DND-41 (cell line): ENCODE data around the gene SIPA1.

Source experiments
- ATAC-seq: fragments of 200-7000 bp; cut with Tn5 transposase; 3 replicates; pipeline ENCODE4 v1.9.1; 2021; ENCODE audit warnings: low read depth; ENCODE audit not compliant: insufficient read depth
- DNase-seq: peaks from one replicate; pipeline ENCODE4 v3.0.0-alpha.2; 2020
- H2AFZ ChIP-seq: 2 replicates; pipeline ENCODE4 v1.6.0; 2012; ENCODE audit warnings: low read depth, low read length
- H3K27ac ChIP-seq: 2 replicates; pipeline ENCODE4 v1.5.1; 2012; ENCODE audit warnings: low read length, inconsistent platforms
- H3K27me3 ChIP-seq: fragments of 200-600 bp; sonication (generic); 2 replicates; pipeline ENCODE4 v1.6.0; 2012; ENCODE audit warnings: low read length, mild to moderate bottlenecking, inconsistent platforms; ENCODE audit not compliant: insufficient read depth, poor library complexity
- H3K36me3 ChIP-seq: 2 replicates; pipeline ENCODE4 v1.5.1; 2012; ENCODE audit warnings: low read length, inconsistent platforms; ENCODE audit not compliant: insufficient read depth
- H3K4me1 ChIP-seq: 2 replicates; pipeline ENCODE4 v1.5.1; 2012; ENCODE audit warnings: mild to moderate bottlenecking, low read length; ENCODE audit not compliant: insufficient read depth
- H3K4me2 ChIP-seq: 2 replicates; pipeline ENCODE4 v1.6.0; 2012; ENCODE audit warnings: mild to moderate bottlenecking, moderate library complexity, low read length, inconsistent platforms; ENCODE audit not compliant: insufficient read depth
- H3K4me3 ChIP-seq, 2 experiments: fragments of 200-600 bp in 1 of 2; shearing (Covaris generic) in 1 of 2; 2 replicates each; pipeline ENCODE4 v1.5.1; 2012 to 2016; ENCODE audit warnings: inconsistent platforms in 2 of 2, low read length in 2 of 2, mild to moderate bottlenecking in 2 of 2, low read depth in 1 of 2, moderate library complexity in 1 of 2
- H3K79me2 ChIP-seq: 2 replicates; pipeline ENCODE4 v1.6.0; 2012; ENCODE audit warnings: low read length, inconsistent platforms; ENCODE audit not compliant: insufficient read depth
- H3K9ac ChIP-seq: 2 replicates; pipeline ENCODE4 v1.6.0; 2012; ENCODE audit warnings: low read depth, mild to moderate bottlenecking, inconsistent platforms, low read length, moderate library complexity
- H3K9me3 ChIP-seq: 2 replicates; pipeline ENCODE4 v1.5.1; 2012; ENCODE audit warnings: low read length, moderate library complexity, mild to moderate bottlenecking, inconsistent platforms; ENCODE audit not compliant: insufficient read depth, severe bottlenecking
- H4K20me1 ChIP-seq: 2 replicates; pipeline ENCODE4 v1.6.0; 2012; ENCODE audit warnings: low read length; ENCODE audit not compliant: insufficient read depth
- EZH2 ChIP-seq: IDR thresholded peaks from 3 replicates; pipeline ENCODE4 v1.6.1; 2012; ENCODE audit warnings: borderline replicate concordance, low read depth, mild to moderate bottlenecking, moderate library complexity, low read length, inconsistent platforms; ENCODE audit not compliant: severe bottlenecking
- TF ChIP-seq, protein P1 (sequence below): IDR thresholded peaks from 2 replicates; pipeline ENCODE4 v1.5.1; 2012; ENCODE audit warnings: borderline replicate concordance, low read length, moderate library complexity, mild to moderate bottlenecking; ENCODE audit not compliant: poor library complexity, severe bottlenecking; ENCODE audit errors: extremely low read depth

Gene SIPA1

DNA sequence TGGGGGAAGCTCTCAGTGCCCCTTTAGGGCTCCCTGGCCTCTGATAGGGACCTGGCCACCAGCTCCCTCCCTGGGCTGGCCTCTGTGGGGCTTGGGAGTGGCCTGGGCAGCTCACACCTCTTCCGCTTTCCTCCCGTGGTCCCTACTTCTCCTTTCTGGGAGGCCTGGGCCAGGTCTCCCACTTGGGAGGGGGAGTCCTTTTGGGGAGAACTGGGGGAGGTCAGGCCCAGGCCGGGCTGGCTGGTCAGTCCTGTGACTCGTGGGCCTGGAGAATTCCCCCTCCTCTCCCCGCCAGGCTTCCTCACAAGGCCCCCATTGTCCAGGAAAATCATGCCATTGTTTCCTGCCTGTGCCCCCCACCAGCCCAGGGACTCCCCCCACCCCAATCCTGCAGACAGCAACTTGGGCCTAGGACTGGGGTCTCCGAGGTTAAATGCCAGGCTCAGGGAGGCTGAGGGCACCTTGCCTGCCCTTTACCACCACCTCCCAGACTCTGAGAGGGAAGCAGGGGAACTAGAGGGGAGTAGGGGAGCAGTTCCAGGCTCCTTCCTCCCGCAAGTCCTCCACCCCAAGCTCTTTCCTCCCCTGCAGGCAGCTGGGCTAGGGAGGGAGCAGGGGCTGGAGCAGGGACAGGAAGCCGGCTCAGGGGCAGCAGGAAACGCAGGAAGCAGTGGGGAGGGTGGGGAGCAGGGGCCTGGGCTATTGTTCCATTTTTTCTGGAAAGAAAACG is 26.7 kb upstream of the SIPA1 start:
- H3K4me3 ChIP-seq: peak overlapping the region in 1 of 2 experiments; percentile 99; a peak in 2 of 4 replicates
- H4K20me1 ChIP-seq: peaks cover 18% of the 10 kb centered on the region
- peaks cover 66% of the 10 kb centered on the region for H3K79me2 ChIP-seq
- peak overlapping the region; percentile 84; the same call in 1 of the 2 replicates for H3K9ac ChIP-seq
- DNase-seq: no peak
- no peak for ATAC-seq
- H3K4me2 ChIP-seq: peak overlapping the region; percentile 86
- peaks cover 64% of the 10 kb centered on the region for H3K36me3 ChIP-seq
- no peaks in the 10 kb centered on the region for H3K9me3 ChIP-seq
- no peaks in the 10 kb centered on the region for H3K27me3 ChIP-seq
- TF ChIP-seq EZH2: no peak
- TF ChIP-seq, protein P1, sequence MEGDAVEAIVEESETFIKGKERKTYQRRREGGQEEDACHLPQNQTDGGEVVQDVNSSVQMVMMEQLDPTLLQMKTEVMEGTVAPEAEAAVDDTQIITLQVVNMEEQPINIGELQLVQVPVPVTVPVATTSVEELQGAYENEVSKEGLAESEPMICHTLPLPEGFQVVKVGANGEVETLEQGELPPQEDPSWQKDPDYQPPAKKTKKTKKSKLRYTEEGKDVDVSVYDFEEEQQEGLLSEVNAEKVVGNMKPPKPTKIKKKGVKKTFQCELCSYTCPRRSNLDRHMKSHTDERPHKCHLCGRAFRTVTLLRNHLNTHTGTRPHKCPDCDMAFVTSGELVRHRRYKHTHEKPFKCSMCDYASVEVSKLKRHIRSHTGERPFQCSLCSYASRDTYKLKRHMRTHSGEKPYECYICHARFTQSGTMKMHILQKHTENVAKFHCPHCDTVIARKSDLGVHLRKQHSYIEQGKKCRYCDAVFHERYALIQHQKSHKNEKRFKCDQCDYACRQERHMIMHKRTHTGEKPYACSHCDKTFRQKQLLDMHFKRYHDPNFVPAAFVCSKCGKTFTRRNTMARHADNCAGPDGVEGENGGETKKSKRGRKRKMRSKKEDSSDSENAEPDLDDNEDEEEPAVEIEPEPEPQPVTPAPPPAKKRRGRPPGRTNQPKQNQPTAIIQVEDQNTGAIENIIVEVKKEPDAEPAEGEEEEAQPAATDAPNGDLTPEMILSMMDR: no peak
- no peak overlapping the region for H2AFZ ChIP-seq
- H3K4me1 ChIP-seq: peaks cover 37% of the 10 kb centered on the region
- H3K27ac ChIP-seq: peak overlapping the region; percentile 39

DNA sequence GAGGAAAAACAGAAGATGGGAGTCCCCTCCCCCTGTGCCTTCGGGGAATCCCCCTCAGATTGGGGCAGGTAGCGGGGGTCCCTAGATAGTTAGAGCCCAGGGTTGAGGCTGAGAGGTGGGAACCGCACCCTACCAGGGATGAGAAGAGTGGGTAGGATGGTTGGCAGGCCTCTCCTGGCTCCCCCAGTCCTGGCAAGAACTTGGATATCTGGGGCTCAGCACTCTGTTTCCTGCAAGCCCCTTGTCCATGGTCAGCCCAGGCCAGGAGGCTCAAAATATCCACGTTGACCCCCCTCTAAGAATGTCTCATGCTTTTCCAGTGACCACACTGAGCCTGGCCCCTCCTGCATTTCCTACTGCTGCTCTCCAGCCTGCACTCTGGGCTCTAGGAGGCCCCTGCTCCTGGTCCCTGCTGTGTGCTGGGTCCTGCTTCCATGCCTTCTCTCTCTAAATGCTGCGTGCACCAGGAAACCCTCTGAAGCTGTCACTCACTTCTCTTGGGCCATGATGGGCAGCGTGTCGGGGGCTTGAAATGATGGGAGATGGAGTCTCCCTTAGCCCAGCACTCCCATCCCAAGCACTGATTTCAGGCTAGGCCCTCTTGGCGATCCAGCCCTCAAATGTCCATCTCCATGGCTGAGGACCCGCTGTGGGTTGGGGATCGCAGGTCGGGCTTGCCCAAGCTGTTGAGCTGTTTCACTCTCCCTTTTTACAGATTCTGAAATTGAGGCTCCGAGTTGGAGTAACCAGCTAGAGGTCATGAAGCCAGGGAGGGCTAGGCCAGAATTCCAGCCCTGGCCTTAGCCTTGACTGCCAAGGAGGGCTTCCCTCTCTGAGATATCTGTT is 25.9 kb upstream of the SIPA1 start:
- Histone ChIP-seq H3K79me2 (peaks cover 74% of the 10 kb centered on the region), H3K9me3 (no peaks in the 10 kb centered on the region)

DNA sequence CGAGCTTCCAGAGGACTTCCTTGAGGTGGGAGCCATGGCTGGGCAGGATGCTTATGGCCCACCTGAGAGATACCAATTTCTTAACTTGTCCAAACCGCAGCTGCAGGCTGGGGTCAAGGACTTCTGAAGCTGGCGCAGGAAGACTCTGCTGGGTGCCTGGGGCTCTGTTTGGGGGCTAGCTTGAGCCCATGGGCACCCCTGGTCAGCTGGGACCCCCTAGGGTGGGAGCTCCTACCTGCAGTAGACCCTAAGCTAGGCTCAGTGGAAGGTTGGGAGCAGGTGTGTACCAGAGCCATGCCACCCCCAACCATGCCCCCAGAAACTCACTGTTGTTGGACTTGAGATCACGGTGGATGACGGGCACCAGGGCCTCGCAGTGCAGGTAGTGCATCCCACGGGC is 25.2 kb upstream of the SIPA1 start:
- H3K79me2 ChIP-seq: peaks cover 81% of the 10 kb centered on the region
- no peaks in the 10 kb centered on the region for H3K27me3 ChIP-seq
- no peak for DNase-seq
- H3K36me3 ChIP-seq: peaks cover 65% of the 10 kb centered on the region
- peaks cover 52% of the 10 kb centered on the region for H3K4me1 ChIP-seq
- H3K4me3 ChIP-seq: peak overlapping the region in 1 of 2 experiments; percentile 99; a peak in 2 of 4 replicates
- no peak for ATAC-seq
- peak overlapping the region; percentile 58; the same call in 1 of the 2 replicates for H3K27ac ChIP-seq
- H4K20me1 ChIP-seq: peaks cover 33% of the 10 kb centered on the region
- H3K9me3 ChIP-seq: no peaks in the 10 kb centered on the region
- peak overlapping the region; percentile 84 for H3K9ac ChIP-seq
- TF ChIP-seq, protein P1: no peak
- no peak for TF ChIP-seq EZH2
- H2AFZ ChIP-seq: no peak overlapping the region
- H3K4me2 ChIP-seq: peak overlapping the region; percentile 86

More for the DNA sequence above, 25.9 kb upstream of the SIPA1 start:
- ATAC-seq (no peak), DNase-seq (no peak)
- Histone ChIP-seq H2AFZ (no peak overlapping the region), H3K27ac (peak overlapping the region; percentile 58), H3K4me3 (peak overlapping the region in 1 of 2 experiments; percentile 99; a peak in 2 of 4 replicates), H3K27me3 (no peaks in the 10 kb centered on the region), H3K4me2 (peak overlapping the region; percentile 86), H3K36me3 (peaks cover 65% of the 10 kb centered on the region), H4K20me1 (peaks cover 26% of the 10 kb centered on the region), H3K9ac (peak overlapping the region; percentile 84), H3K4me1 (peaks cover 45% of the 10 kb centered on the region)
- TF ChIP-seq EZH2: no peak
- TF ChIP-seq, protein P1: no peak
